Mesenchymal stem cell (in vitro differentiated cells and primary cell): ENCODE results near the gene DEFB123.
A peak's percentile ranks its signal among the peaks of the same experiment; 100 is the strongest.

Experiments
- DNase-seq: peaks from one replicate; pipeline ENCODE4 v3.0.0-alpha.2; 2013
- H2AFZ ChIP-seq: one replicate; pipeline ENCODE4 v1.6.1; 2013; ENCODE audit warnings: low read depth, mild to moderate bottlenecking, control low read depth, inconsistent platforms, low read length, moderate library complexity
- H2AK5ac ChIP-seq: 2 replicates; pipeline ENCODE4 v1.6.1; 2013; ENCODE audit warnings: low read length, moderate library complexity, mild to moderate bottlenecking, inconsistent platforms; ENCODE audit not compliant: severe bottlenecking
- H2BK120ac ChIP-seq: one replicate; pipeline ENCODE4 v1.6.1; 2013; ENCODE audit warnings: low read depth, mild to moderate bottlenecking, inconsistent platforms, low read length, moderate library complexity
- H2BK12ac ChIP-seq, 2 experiments: one replicate each; pipeline ENCODE4 v1.6.1; 2013; ENCODE audit warnings: inconsistent platforms in 2 of 2, low read length in 2 of 2, mild to moderate bottlenecking in 2 of 2, moderate library complexity in 2 of 2, control low read depth in 1 of 2
- H2BK15ac ChIP-seq: one replicate; pipeline ENCODE4 v1.6.1; 2013; ENCODE audit warnings: mild to moderate bottlenecking, low read depth, inconsistent platforms; ENCODE audit not compliant: poor library complexity, severe bottlenecking
- H2BK5ac ChIP-seq: 2 replicates; pipeline ENCODE4 v1.6.1; 2013; ENCODE audit warnings: low read depth, mild to moderate bottlenecking, low read length, control low read depth, inconsistent platforms; ENCODE audit not compliant: poor library complexity, severe bottlenecking
- H3K14ac ChIP-seq, 2 experiments: one replicate each; pipeline ENCODE4 v1.6.1; 2013; ENCODE audit warnings: inconsistent platforms in 2 of 2, low read length in 2 of 2, control low read depth in 1 of 2, mild to moderate bottlenecking in 1 of 2, moderate library complexity in 1 of 2
- H3K18ac ChIP-seq, 2 experiments: one replicate each; pipeline ENCODE4 v1.6.1; 2013; ENCODE audit warnings: inconsistent platforms in 2 of 2, low read length in 2 of 2, control low read depth in 1 of 2, low read depth in 1 of 2, mild to moderate bottlenecking in 1 of 2
- H3K23ac ChIP-seq, 2 experiments: one replicate each; pipeline ENCODE4 v1.6.1; 2013; ENCODE audit warnings: inconsistent platforms in 2 of 2, low read length in 2 of 2, mild to moderate bottlenecking in 2 of 2, moderate library complexity in 2 of 2, control low read depth in 1 of 2
- H3K27ac ChIP-seq: 2 replicates; pipeline ENCODE4 v1.5.1; 2013; ENCODE audit warnings: mild to moderate bottlenecking, moderate library complexity, low read length, control low read depth, inconsistent platforms; ENCODE audit not compliant: poor library complexity, severe bottlenecking
- H3K27me3 ChIP-seq, 2 experiments: 2 replicates each; pipeline versions ENCODE4 v1.6.1 to v1.7.0; 2013; ENCODE audit warnings: low read length in 2 of 2, mild to moderate bottlenecking in 2 of 2, moderate library complexity in 2 of 2, control low read depth in 1 of 2, inconsistent platforms in 1 of 2; ENCODE audit not compliant: control insufficient read depth in 1 of 2, insufficient read depth in 1 of 2
- H3K36me3 ChIP-seq, 2 experiments: 2 replicates each; pipeline versions ENCODE4 v1.6.1 to v1.7.0; 2013; ENCODE audit warnings: low read length in 2 of 2, control low read depth in 1 of 2, inconsistent platforms in 1 of 2, low read depth in 1 of 2, mild to moderate bottlenecking in 1 of 2; ENCODE audit not compliant: insufficient read depth in 2 of 2, control insufficient read depth in 1 of 2
- H3K4ac ChIP-seq, 2 experiments: one replicate each; pipeline ENCODE4 v1.6.1; 2013; ENCODE audit warnings: inconsistent platforms in 2 of 2, low read length in 2 of 2, mild to moderate bottlenecking in 2 of 2, moderate library complexity in 2 of 2, control low read depth in 1 of 2, low read depth in 1 of 2
- H3K4me1 ChIP-seq: 2 replicates; pipeline ENCODE4 v1.6.1; 2013; ENCODE audit warnings: low read depth, low read length, control low read depth; ENCODE audit not compliant: control insufficient read depth, insufficient read depth
- H3K4me2 ChIP-seq: 2 replicates; pipeline ENCODE4 v1.6.1; 2013; ENCODE audit warnings: low read length, mild to moderate bottlenecking, inconsistent platforms; ENCODE audit not compliant: poor library complexity, severe bottlenecking
- H3K4me3 ChIP-seq, 2 experiments: 2 replicates each; pipeline versions ENCODE4 v1.5.1 to v1.7.0; 2013; ENCODE audit warnings: low read length in 2 of 2, mild to moderate bottlenecking in 2 of 2, control low read depth in 1 of 2, low read depth in 1 of 2; ENCODE audit not compliant: insufficient read depth in 1 of 2
- H3K79me1 ChIP-seq: replicated peaks from 2 replicates; pipeline ENCODE4 v1.6.1; 2013; ENCODE audit warnings: mild to moderate bottlenecking, control low read depth, low read length, inconsistent platforms; ENCODE audit not compliant: poor library complexity, severe bottlenecking
- H3K9ac ChIP-seq: 2 replicates; pipeline ENCODE4 v1.7.0; 2013; ENCODE audit warnings: mild to moderate bottlenecking, low read length, moderate library complexity
- H3K9me3 ChIP-seq: 2 replicates; pipeline ENCODE4 v1.7.0; 2013; ENCODE audit warnings: mild to moderate bottlenecking, low read length; ENCODE audit not compliant: control insufficient read depth
- H4K8ac ChIP-seq: one replicate; pipeline ENCODE4 v1.6.1; 2013; ENCODE audit warnings: inconsistent platforms, mild to moderate bottlenecking, low read length, moderate library complexity
- H4K91ac ChIP-seq: one replicate; pipeline ENCODE4 v1.6.1; 2013; ENCODE audit warnings: mild to moderate bottlenecking, low read length, inconsistent platforms
- WGBS: methylation state at CpG from one replicate; pipeline ENCODE4 v1.1.7; 2013; ENCODE audit warnings: mixed read lengths; 5-methylcytosine and 5-hydroxymethylcytosine counted together

DEFB123 gene

DNA sequence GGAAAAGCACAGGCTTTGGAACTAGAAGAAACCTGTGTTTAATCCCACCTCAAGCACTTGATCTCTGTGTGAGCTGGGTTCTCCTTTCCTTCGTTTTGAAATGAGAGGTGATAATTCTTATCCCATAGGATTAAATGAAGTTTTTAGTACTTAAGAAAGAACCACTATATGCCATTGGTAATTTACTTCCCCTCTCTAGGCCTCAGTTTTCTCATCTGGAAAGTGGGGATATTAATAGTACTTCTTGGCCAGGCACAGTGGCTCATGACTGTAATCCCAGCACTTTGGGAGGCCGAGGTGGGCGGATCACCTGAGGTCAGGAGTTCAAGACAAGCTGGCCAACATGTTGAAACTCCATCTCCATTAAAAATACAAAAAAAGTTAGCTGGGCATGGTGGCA, 48.7 kb downstream of the DEFB123 start:
- Histone ChIP-seq H3K27me3 (peaks cover 7 to 19% of the 10 kb centered on the region in 2 experiments), H2BK120ac (no peak overlapping the region), H2AFZ (no peak overlapping the region), H3K18ac (no peak overlapping the region), H2BK12ac (no peak overlapping the region), H2BK15ac (no peak overlapping the region), H3K9ac (no peak overlapping the region), H3K14ac (no peak overlapping the region), H2AK5ac (no peak overlapping the region), H3K23ac (no peak overlapping the region), H3K9me3 (no peaks in the 10 kb centered on the region), H3K4me3 (no peak overlapping the region), H3K4me1 (peaks cover 1% of the 10 kb centered on the region), H4K91ac (no peak overlapping the region), H2BK5ac (no peak overlapping the region), H3K36me3 (no peaks in the 10 kb centered on the region), H3K4ac (no peak overlapping the region), H3K79me1 (no peaks in the 10 kb centered on the region), H4K8ac (no peak overlapping the region), H3K4me2 (no peak overlapping the region), H3K27ac (no peak overlapping the region)
- 53% methylated on average over 2 of the region's 3 CpGs for WGBS
- DNase-seq = no peak

DNA sequence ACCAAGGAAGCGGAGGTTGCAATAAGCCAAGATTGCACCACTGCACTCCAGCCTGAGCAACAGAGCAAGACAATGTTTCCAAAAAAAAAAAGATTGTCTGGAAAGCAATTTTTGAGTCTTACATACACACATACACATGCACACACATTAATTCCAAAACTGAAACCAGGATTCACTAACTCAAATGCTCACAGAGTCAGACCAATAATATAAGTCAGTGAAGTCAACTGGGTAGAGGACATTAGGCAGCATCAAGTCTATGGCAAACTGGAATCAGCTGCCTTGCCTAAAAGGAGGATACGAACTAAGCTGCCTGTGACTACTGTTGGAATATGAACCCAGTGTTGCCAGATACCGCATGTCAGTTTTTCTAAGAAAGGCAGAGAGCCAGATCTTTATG, 50.3 kb downstream of the DEFB123 start:
- H2AFZ ChIP-seq = no peak overlapping the region
- H3K27ac ChIP-seq = no peak overlapping the region
- no peak overlapping the region for H2BK12ac ChIP-seq
- no peak overlapping the region for H3K18ac ChIP-seq
- H3K9ac ChIP-seq = no peak overlapping the region
- no peak overlapping the region for H3K4ac ChIP-seq
- no peak overlapping the region for H3K23ac ChIP-seq
- no peak overlapping the region for H4K8ac ChIP-seq
- no peak for DNase-seq
- H4K91ac ChIP-seq = no peak overlapping the region
- peaks cover 7 to 22% of the 10 kb centered on the region in 2 experiments for H3K27me3 ChIP-seq
- no peaks in the 10 kb centered on the region for H3K36me3 ChIP-seq
- no peaks in the 10 kb centered on the region for H3K79me1 ChIP-seq
- H3K4me2 ChIP-seq = no peak overlapping the region
- H3K4me1 ChIP-seq = no peaks in the 10 kb centered on the region
- H3K14ac ChIP-seq = no peak overlapping the region
- no peak overlapping the region for H2BK15ac ChIP-seq
- 88% methylated on average over 3 of the region's 3 CpGs for WGBS
- no peak overlapping the region for H3K4me3 ChIP-seq
- no peak overlapping the region for H2BK5ac ChIP-seq
- H2AK5ac ChIP-seq = no peak overlapping the region
- no peaks in the 10 kb centered on the region for H3K9me3 ChIP-seq
- H2BK120ac ChIP-seq = no peak overlapping the region

DNA sequence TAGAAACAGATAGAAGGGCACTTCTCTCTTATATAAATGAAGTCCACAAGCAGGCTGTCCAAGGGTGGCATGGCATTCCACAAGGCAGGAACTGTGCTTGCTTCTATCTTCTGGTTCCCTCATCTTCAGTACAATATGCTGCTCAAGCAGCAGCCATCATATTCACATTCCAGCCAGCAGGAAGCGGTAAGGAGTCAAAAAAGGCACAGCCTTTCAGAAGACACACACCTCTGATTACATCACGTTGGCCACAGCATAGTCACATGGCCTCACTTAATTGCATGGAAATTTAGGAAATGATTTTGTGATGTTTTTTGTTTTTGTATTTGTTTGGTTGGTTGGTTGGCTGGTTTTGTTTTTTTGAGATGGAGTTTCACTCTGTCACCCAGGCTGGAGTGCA, 53.7 kb downstream of the DEFB123 start:
- Histone ChIP-seq H2AFZ (no peak overlapping the region), H3K4me3 (no peak overlapping the region), H3K18ac (no peak overlapping the region), H3K4ac (no peak overlapping the region), H3K27ac (no peak overlapping the region), H3K23ac (no peak overlapping the region), H2AK5ac (no peak overlapping the region), H3K9me3 (no peaks in the 10 kb centered on the region), H2BK5ac (no peak overlapping the region), H3K14ac (no peak overlapping the region), H3K79me1 (no peaks in the 10 kb centered on the region), H3K36me3 (no peaks in the 10 kb centered on the region), H2BK12ac (no peak overlapping the region), H3K4me1 (no peaks in the 10 kb centered on the region), H4K91ac (no peak overlapping the region), H4K8ac (no peak overlapping the region), H3K4me2 (no peak overlapping the region), H2BK15ac (no peak overlapping the region), H2BK120ac (no peak overlapping the region), H3K27me3 (peaks cover 0 to 43% of the 10 kb centered on the region in 2 experiments), H3K9ac (no peak overlapping the region)
- peak; percentile 52 for DNase-seq
- 43% methylated on average over 2 of the region's 2 CpGs for WGBS

DNA sequence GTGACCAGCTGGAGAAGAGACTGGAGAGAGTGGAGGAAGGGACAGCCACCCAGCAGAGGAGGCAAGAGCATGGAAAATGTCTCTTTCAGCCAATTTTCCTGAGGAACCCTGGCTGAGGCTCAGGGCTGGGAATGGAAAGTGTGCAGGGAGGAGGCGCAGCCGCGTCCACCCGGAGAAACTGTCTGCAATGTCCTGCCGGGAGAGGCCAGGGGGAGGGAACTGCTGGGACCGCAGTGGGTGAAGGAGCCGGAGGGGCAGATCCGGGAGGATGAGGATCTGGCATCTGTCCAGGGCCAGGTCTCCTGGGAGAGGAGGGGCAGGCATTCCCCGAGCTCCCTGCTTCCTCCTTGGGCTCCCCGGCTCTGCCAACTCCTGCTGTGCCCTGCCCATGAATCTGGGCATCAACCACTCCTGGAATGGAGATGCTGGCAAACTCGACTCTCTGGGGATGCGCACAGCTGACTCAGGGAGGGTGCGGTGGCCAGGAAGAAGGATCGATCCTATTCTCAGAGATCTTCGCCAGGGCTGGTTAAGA, 56.4 kb downstream of the DEFB123 start:
- Histone ChIP-seq H3K27ac (no peak overlapping the region), H3K9ac (peak overlapping the region; percentile 73), H3K4ac (no peak overlapping the region), H3K27me3 (peaks cover 0 to 39% of the 10 kb centered on the region in 2 experiments), H3K9me3 (no peaks in the 10 kb centered on the region), H4K8ac (no peak overlapping the region), H3K18ac (no peak overlapping the region), H3K79me1 (no peaks in the 10 kb centered on the region), H3K4me2 (no peak overlapping the region), H3K4me1 (no peaks in the 10 kb centered on the region), H4K91ac (no peak overlapping the region), H2BK5ac (no peak overlapping the region), H3K4me3 (peak overlapping the region in 1 of 2 experiments; percentile 63), H2AK5ac (no peak overlapping the region), H3K36me3 (no peaks in the 10 kb centered on the region), H2AFZ (no peak overlapping the region), H3K23ac (no peak overlapping the region), H2BK12ac (no peak overlapping the region), H2BK120ac (no peak overlapping the region), H3K14ac (no peak overlapping the region), H2BK15ac (no peak overlapping the region)
- WGBS = 82% methylated on average over 15 of the region's 15 CpGs
- DNase-seq = no peak
